Activated B cell treated with CpG ODN at 0.5 μM for 24 hours (primary cell): ENCODE measurements around the gene GIMAP1. TPM values are rescaled to one million over a fixed set of nuclear protein-coding genes. Genes with fewer than 3 reads are reported as not detected.

Experiments
- ATAC-seq: fragments of 200-7000 bp; cut with Tn5 transposase; one replicate; pipeline ENCODE4 v1.10.0; 2021; ENCODE audit warnings: low read depth, mild to moderate bottlenecking, moderate library complexity
- CTCF ChIA-PET: fragments of 350-600 bp; sonication (Branson Sonifier 250); formaldehyde crosslinking; loops from one replicate; lab custom pipeline; 2021; ENCODE audit warnings: antibody characterized with exemption; lab: Charles Lee
- POLR2A ChIA-PET: fragments of 350-600 bp; sonication (Branson Sonifier 250); formaldehyde crosslinking; loops from one replicate; lab custom pipeline; 2021; ENCODE audit warnings: antibody characterized with exemption; lab: Charles Lee
- DNase-seq: peaks from one replicate; pipeline ENCODE4 v3.0.0; 2022
- H3K27ac Mint-ChIP-seq: one replicate; pipeline ENCODE4 v1.8.0; 2020; ENCODE audit warnings: mixed read lengths
- H3K27me3 Mint-ChIP-seq: one replicate; pipeline ENCODE4 v1.8.0; 2021; ENCODE audit warnings: mixed read lengths
- H3K36me3 Mint-ChIP-seq: one replicate; pipeline ENCODE4 v1.8.0; 2021; ENCODE audit warnings: low read depth, mixed read lengths
- H3K4me1 Mint-ChIP-seq: one replicate; pipeline ENCODE4 v1.8.0; 2021; ENCODE audit warnings: mixed read lengths
- H3K4me3 Mint-ChIP-seq: one replicate; pipeline ENCODE4 v1.8.0; 2020; ENCODE audit warnings: mild to moderate bottlenecking, mixed read lengths
- H3K9me3 Mint-ChIP-seq: one replicate; pipeline ENCODE4 v1.8.0; 2020; ENCODE audit warnings: mixed read lengths
- CTCF ChIP-seq: fragments of 200-600 bp; IDR thresholded peaks from one replicate; pipeline ENCODE4 v1.8.0; 2022; ENCODE audit warnings: antibody characterized with exemption, mild to moderate bottlenecking
- intact Hi-C: fragments of 100-400 bp; cut with micrococcal nuclease; formaldehyde crosslinking; loops from one replicate; pipeline ENCODE4 v1.15.1; 2024
- total RNA-seq: library from RNA; stranded (reverse); gene quantifications from 2 replicates; pipeline ENCODE4 v1.2.3, GENCODE V29; 2022

Gene GIMAP1
- total RNA-seq, 1 donor from 2014 or later = 0.89 TPM

GRCh38 chr7:150733482-150734095 lies 17.2 kb downstream of the GIMAP1 start:
- DNase-seq (no peak), ATAC-seq (no peak)
- H3K9me3 Mint-ChIP-seq = peaks cover 2% of the 10 kb centered on the region
- ChIA-PET CTCF (no interaction called here), POLR2A (no interaction called here)
- H3K27me3 Mint-ChIP-seq = peaks cover 11% of the 10 kb centered on the region
- H3K4me1 Mint-ChIP-seq = peaks cover 7% of the 10 kb centered on the region
- no peaks in the 10 kb centered on the region for H3K36me3 Mint-ChIP-seq
- no peak overlapping the region for H3K27ac Mint-ChIP-seq
- H3K4me3 Mint-ChIP-seq = no peak overlapping the region
- intact Hi-C loops = no loop called here
- no peak for TF ChIP-seq CTCF

GRCh38 chr7:150734254-150734653 lies 17.8 kb downstream of the GIMAP1 start:
- no peak for DNase-seq
- ChIA-PET POLR2A (no interaction called here), CTCF (no interaction called here)
- intact Hi-C loops = no loop called here
- Mint-ChIP-seq H3K27ac (no peak overlapping the region), H3K9me3 (no peaks in the 10 kb centered on the region), H3K4me3 (no peak overlapping the region), H3K27me3 (peaks cover 13% of the 10 kb centered on the region), H3K36me3 (no peaks in the 10 kb centered on the region), H3K4me1 (peaks cover 7% of the 10 kb centered on the region)
- TF ChIP-seq CTCF = no peak
- no peak for ATAC-seq

- ChIA-PET POLR2A (no interaction called here), CTCF (no interaction called here)
- Mint-ChIP-seq H3K4me3 (no peak overlapping the region), H3K27ac (no peak overlapping the region), H3K36me3 (no peaks in the 10 kb centered on the region), H3K4me1 (peaks cover 7% of the 10 kb centered on the region), H3K9me3 (no peaks in the 10 kb centered on the region), H3K27me3 (peaks cover 18% of the 10 kb centered on the region)
- intact Hi-C loops = no loop called here
- TF ChIP-seq CTCF = no peak
- DNase-seq (no peak), ATAC-seq (no peak)
Observed at GRCh38 chr7:150735596-150736358, 19.4 kb downstream of the GIMAP1 start.

- peaks cover 19% of the 10 kb centered on the region for H3K27me3 Mint-ChIP-seq
- intact Hi-C loops = no loop called here
- no peak overlapping the region for H3K4me3 Mint-ChIP-seq
- H3K9me3 Mint-ChIP-seq = no peaks in the 10 kb centered on the region
- no peak for DNase-seq
- ChIA-PET POLR2A (no interaction called here), CTCF (no interaction called here)
- no peaks in the 10 kb centered on the region for H3K36me3 Mint-ChIP-seq
- H3K4me1 Mint-ChIP-seq = peaks cover 7% of the 10 kb centered on the region
- ATAC-seq = no peak
- no peak overlapping the region for H3K27ac Mint-ChIP-seq
- TF ChIP-seq CTCF = no peak
Observed at GRCh38 chr7:150736864-150737263, 20.5 kb downstream of the GIMAP1 start.

GRCh38 chr7:150737265-150738055 lies 21.0 kb downstream of the GIMAP1 start, which contains the start of gene GIMAP5:
Gene GIMAP5 (plus strand): TSS chr7:150737418. CDS start chr7:150740885, 3,467 bp downstream.
- H3K9me3 Mint-ChIP-seq = no peaks in the 10 kb centered on the region
- no peaks in the 10 kb centered on the region for H3K36me3 Mint-ChIP-seq
- peaks cover 7% of the 10 kb centered on the region for H3K4me1 Mint-ChIP-seq
- ChIA-PET POLR2A (no interaction called here), CTCF (no interaction called here)
- no peak for TF ChIP-seq CTCF
- H3K27me3 Mint-ChIP-seq = peaks cover 22% of the 10 kb centered on the region
- no peak for DNase-seq
- intact Hi-C loops = no loop called here
- no peak for ATAC-seq
- peak within 1 kb of the TSS; percentile 36 for H3K4me3 Mint-ChIP-seq
- H3K27ac Mint-ChIP-seq = no peak within 1 kb of the TSS
